ENCODE measurements around the gene TSPAN11. TPM values are rescaled to one million over a fixed set of nuclear protein-coding genes. Genes with fewer than 3 reads are reported as not detected.

The TSPAN11 gene
- total and polyA plus RNA-seq, 4 donors, result 9.3 to 48.6 (median 28.4) TPM

- Histone ChIP-seq H3K36me3 (ENCODE audit: control insufficient read depth, insufficient read depth, low read length) (peaks cover 28% of the 10 kb centered on the region), H3K27ac (ENCODE audit: low read depth, low read length) (no peak overlapping the region), H3K4me1 (ENCODE audit: control insufficient read depth, insufficient read depth, low read length) (peaks cover 35% of the 10 kb centered on the region), H3K27me3 (ENCODE audit: control insufficient read depth, insufficient read depth, low read length) (no peaks in the 10 kb centered on the region), H3K9me3 (ENCODE audit: control insufficient read depth, insufficient read depth, low read length) (no peaks in the 10 kb centered on the region), H3K4me3 (ENCODE audit: low read depth, low read length) (no peak overlapping the region)
- peak in 2 of 6 donors; percentile 33 to 35 for DNase-seq (ENCODE audit: low read depth in 4 of 6, low spot score in 6 of 6)
- whole genome bisulfite sequencing (ENCODE audit: insufficient coverage), result 40% methylated on average over 16 of the region's 18 CpGs
Observed at GRCh38 chr12:30980955-30981662, 54.6 kb downstream of the TSPAN11 start.

GRCh38 chr12:30982413-30982812 is 55.9 kb downstream of the TSPAN11 start:
- 90% methylated on average over 2 of the region's 12 CpGs for WGBS (ENCODE audit: insufficient coverage)

GRCh38 chr12:30985814-30986452 is 59.4 kb downstream of the TSPAN11 start:
- H3K36me3 ChIP-seq (ENCODE audit: control insufficient read depth, insufficient read depth, low read length), result peaks cover 39% of the 10 kb centered on the region
- H3K27ac ChIP-seq (ENCODE audit: low read depth, low read length), result no peak overlapping the region
- 35% methylated on average over 6 of the region's 7 CpGs for WGBS (ENCODE audit: insufficient coverage)
- H3K4me1 ChIP-seq (ENCODE audit: control insufficient read depth, insufficient read depth, low read length), result peaks cover 10% of the 10 kb centered on the region
- H3K9me3 ChIP-seq (ENCODE audit: control insufficient read depth, insufficient read depth, low read length), result no peaks in the 10 kb centered on the region
- DNase-seq (ENCODE audit: low read depth in 4 of 6, low spot score in 6 of 6), result peak in 4 of 6 donors; percentile 40 to 77 (median 58)
- no peak overlapping the region for H3K4me3 ChIP-seq (ENCODE audit: low read depth, low read length)
- no peaks in the 10 kb centered on the region for H3K27me3 ChIP-seq (ENCODE audit: control insufficient read depth, insufficient read depth, low read length)

More at GRCh38 chr12:30982413-30982812, 55.9 kb downstream of the TSPAN11 start:
- no peaks in the 10 kb centered on the region for H3K27me3 ChIP-seq (ENCODE audit: control insufficient read depth, insufficient read depth, low read length)
- peaks cover 24% of the 10 kb centered on the region for H3K36me3 ChIP-seq (ENCODE audit: control insufficient read depth, insufficient read depth, low read length)
- no peak overlapping the region for H3K4me3 ChIP-seq (ENCODE audit: low read depth, low read length)
- no peaks in the 10 kb centered on the region for H3K9me3 ChIP-seq (ENCODE audit: control insufficient read depth, insufficient read depth, low read length)
- no peak for DNase-seq (ENCODE audit: low read depth in 4 of 6, low spot score in 6 of 6)
- H3K27ac ChIP-seq (ENCODE audit: low read depth, low read length), result no peak overlapping the region
- peaks cover 26% of the 10 kb centered on the region for H3K4me1 ChIP-seq (ENCODE audit: control insufficient read depth, insufficient read depth, low read length)

GRCh38 chr12:30988086-30988485 is 61.5 kb downstream of the TSPAN11 start:
- peaks cover 33% of the 10 kb centered on the region for H3K36me3 ChIP-seq (ENCODE audit: control insufficient read depth, insufficient read depth, low read length)
- H3K4me1 ChIP-seq (ENCODE audit: control insufficient read depth, insufficient read depth, low read length), result peaks cover 4% of the 10 kb centered on the region
- no peaks in the 10 kb centered on the region for H3K27me3 ChIP-seq (ENCODE audit: control insufficient read depth, insufficient read depth, low read length)
- H3K27ac ChIP-seq (ENCODE audit: low read depth, low read length), result no peak overlapping the region
- no peak for DNase-seq (ENCODE audit: low read depth in 4 of 6, low spot score in 6 of 6)
- WGBS (ENCODE audit: insufficient coverage), result 95% methylated on average over 9 of the region's 9 CpGs
- no peaks in the 10 kb centered on the region for H3K9me3 ChIP-seq (ENCODE audit: control insufficient read depth, insufficient read depth, low read length)
- H3K4me3 ChIP-seq (ENCODE audit: low read depth, low read length), result no peak overlapping the region

GRCh38 chr12:30988646-30989286 is 62.2 kb downstream of the TSPAN11 start:
- peaks cover 33% of the 10 kb centered on the region for H3K36me3 ChIP-seq (ENCODE audit: control insufficient read depth, insufficient read depth, low read length)
- H3K27me3 ChIP-seq (ENCODE audit: control insufficient read depth, insufficient read depth, low read length), result no peaks in the 10 kb centered on the region
- no peak for DNase-seq (ENCODE audit: low read depth in 4 of 6, low spot score in 6 of 6)
- WGBS (ENCODE audit: insufficient coverage), result 88% methylated on average over 7 of the region's 9 CpGs
- no peak overlapping the region for H3K4me3 ChIP-seq (ENCODE audit: low read depth, low read length)
- peaks cover 4% of the 10 kb centered on the region for H3K4me1 ChIP-seq (ENCODE audit: control insufficient read depth, insufficient read depth, low read length)
- no peak overlapping the region for H3K27ac ChIP-seq (ENCODE audit: low read depth, low read length)
- no peaks in the 10 kb centered on the region for H3K9me3 ChIP-seq (ENCODE audit: control insufficient read depth, insufficient read depth, low read length)

GRCh38 chr12:30989754-30990153 is 63.2 kb downstream of the TSPAN11 start:
- Histone ChIP-seq H3K4me3 (ENCODE audit: low read depth, low read length) (no peak overlapping the region), H3K27ac (ENCODE audit: low read depth, low read length) (no peak overlapping the region), H3K4me1 (ENCODE audit: control insufficient read depth, insufficient read depth, low read length) (peaks cover 4% of the 10 kb centered on the region), H3K27me3 (ENCODE audit: control insufficient read depth, insufficient read depth, low read length) (no peaks in the 10 kb centered on the region), H3K9me3 (ENCODE audit: control insufficient read depth, insufficient read depth, low read length) (no peaks in the 10 kb centered on the region), H3K36me3 (ENCODE audit: control insufficient read depth, insufficient read depth, low read length) (peaks cover 35% of the 10 kb centered on the region)
- DNase-seq (ENCODE audit: low read depth in 4 of 6, low spot score in 6 of 6), result peak in 2 of 6 donors; percentile 29 to 60
- WGBS (ENCODE audit: insufficient coverage), result 31% methylated on average over 4 of the region's 6 CpGs

- Histone ChIP-seq H3K4me1 (ENCODE audit: control insufficient read depth, insufficient read depth, low read length) (peaks cover 4% of the 10 kb centered on the region), H3K9me3 (ENCODE audit: control insufficient read depth, insufficient read depth, low read length) (no peaks in the 10 kb centered on the region), H3K36me3 (ENCODE audit: control insufficient read depth, insufficient read depth, low read length) (peaks cover 39% of the 10 kb centered on the region), H3K4me3 (ENCODE audit: low read depth, low read length) (no peak overlapping the region), H3K27me3 (ENCODE audit: control insufficient read depth, insufficient read depth, low read length) (no peaks in the 10 kb centered on the region), H3K27ac (ENCODE audit: low read depth, low read length) (no peak overlapping the region)
- no peak for DNase-seq (ENCODE audit: low read depth in 4 of 6, low spot score in 6 of 6)
- 100% methylated on average over 6 of the region's 10 CpGs for WGBS (ENCODE audit: insufficient coverage)
Observed at GRCh38 chr12:30990316-30990715, 63.8 kb downstream of the TSPAN11 start.

- WGBS (ENCODE audit: insufficient coverage), result 93% methylated on average over 2 of the region's 3 CpGs
- no peaks in the 10 kb centered on the region for H3K9me3 ChIP-seq (ENCODE audit: control insufficient read depth, insufficient read depth, low read length)
- peaks cover 4% of the 10 kb centered on the region for H3K4me1 ChIP-seq (ENCODE audit: control insufficient read depth, insufficient read depth, low read length)
- DNase-seq (ENCODE audit: low read depth in 4 of 6, low spot score in 6 of 6), result no peak
- H3K27ac ChIP-seq (ENCODE audit: low read depth, low read length), result no peak overlapping the region
- H3K4me3 ChIP-seq (ENCODE audit: low read depth, low read length), result no peak overlapping the region
- H3K36me3 ChIP-seq (ENCODE audit: control insufficient read depth, insufficient read depth, low read length), result peaks cover 40% of the 10 kb centered on the region
- H3K27me3 ChIP-seq (ENCODE audit: control insufficient read depth, insufficient read depth, low read length), result no peaks in the 10 kb centered on the region
Observed at GRCh38 chr12:30990776-30991175, 64.2 kb downstream of the TSPAN11 start.

- H3K36me3 ChIP-seq (ENCODE audit: control insufficient read depth, insufficient read depth, low read length), result peaks cover 43% of the 10 kb centered on the region
- no peaks in the 10 kb centered on the region for H3K9me3 ChIP-seq (ENCODE audit: control insufficient read depth, insufficient read depth, low read length)
- H3K4me3 ChIP-seq (ENCODE audit: low read depth, low read length), result no peak overlapping the region
- no peak overlapping the region for H3K27ac ChIP-seq (ENCODE audit: low read depth, low read length)
- H3K27me3 ChIP-seq (ENCODE audit: control insufficient read depth, insufficient read depth, low read length), result no peaks in the 10 kb centered on the region
- WGBS (ENCODE audit: insufficient coverage), result 96% methylated on average over 3 of the region's 4 CpGs
- peaks cover 4% of the 10 kb centered on the region for H3K4me1 ChIP-seq (ENCODE audit: control insufficient read depth, insufficient read depth, low read length)
- DNase-seq (ENCODE audit: low read depth in 4 of 6, low spot score in 6 of 6), result no peak
Observed at GRCh38 chr12:30991466-30991865, 64.9 kb downstream of the TSPAN11 start.
